H9 (cell line): Measurements from ENCODE around the gene ADSS1. TPM values are rescaled to one million over a fixed set of nuclear protein-coding genes. Genes with fewer than 3 reads are reported as not detected.

Experiments
- DNase-seq: peaks from one replicate; pipeline ENCODE4 v3.0.0-alpha.2; 2017
- H2AFZ ChIP-seq: one replicate; pipeline ENCODE4 v1.6.1; 2013; ENCODE audit warnings: mild to moderate bottlenecking, low read length, control low read depth, moderate library complexity
- H2AK5ac ChIP-seq: 2 replicates; pipeline ENCODE4 v1.6.1; 2013; ENCODE audit warnings: low read length, control low read depth, mixed read lengths; ENCODE audit not compliant: insufficient read length
- H2BK120ac ChIP-seq: one replicate; pipeline ENCODE4 v1.6.1; 2013; ENCODE audit warnings: low read depth, mild to moderate bottlenecking, low read length, control low read depth, inconsistent platforms; ENCODE audit not compliant: poor library complexity, severe bottlenecking
- H2BK12ac ChIP-seq: 2 replicates; pipeline ENCODE4 v1.6.1; 2013; ENCODE audit warnings: low read length, control low read depth, mixed read lengths, low read depth; ENCODE audit not compliant: insufficient read length
- H2BK15ac ChIP-seq: 2 replicates; pipeline ENCODE4 v1.6.1; 2013; ENCODE audit warnings: low read depth, low read length, control low read depth
- H2BK20ac ChIP-seq: one replicate; pipeline ENCODE4 v1.6.1; 2013; ENCODE audit warnings: low read depth, mild to moderate bottlenecking, low read length, control low read depth, inconsistent platforms; ENCODE audit not compliant: poor library complexity, severe bottlenecking
- H2BK5ac ChIP-seq: 2 replicates; pipeline ENCODE4 v1.6.1; 2013; ENCODE audit warnings: low read length, control low read depth, mixed read lengths; ENCODE audit not compliant: insufficient read length
- H3K14ac ChIP-seq: 2 replicates; pipeline ENCODE4 v1.6.1; 2013; ENCODE audit warnings: low read length, control low read depth; ENCODE audit not compliant: insufficient read depth
- H3K18ac ChIP-seq: 2 replicates; pipeline ENCODE4 v1.6.1; 2013; ENCODE audit warnings: low read depth, mild to moderate bottlenecking, mixed read lengths, low read length, control low read depth; ENCODE audit not compliant: insufficient read length
- H3K23ac ChIP-seq: 2 replicates; pipeline ENCODE4 v1.6.1; 2013; ENCODE audit warnings: low read length, control low read depth, mixed read lengths, low read depth; ENCODE audit not compliant: insufficient read length
- H3K23me2 ChIP-seq: 2 replicates; pipeline ENCODE4 v1.6.1; 2013; ENCODE audit warnings: low read depth, mild to moderate bottlenecking, mixed read lengths, low read length, control low read depth; ENCODE audit not compliant: insufficient read length, poor library complexity, severe bottlenecking
- H3K27ac ChIP-seq: 2 replicates; pipeline ENCODE4 v1.5.1; 2013; ENCODE audit warnings: low read length, control low read depth, mixed read lengths, low read depth; ENCODE audit not compliant: insufficient read length
- H3K27me3 ChIP-seq: 2 replicates; pipeline ENCODE4 v1.6.1; 2013; ENCODE audit warnings: low read length, control low read depth, inconsistent platforms; ENCODE audit not compliant: insufficient read depth
- H3K4ac ChIP-seq: 2 replicates; pipeline ENCODE4 v1.6.1; 2013; ENCODE audit warnings: low read depth, mild to moderate bottlenecking, control low read depth, inconsistent platforms, low read length, moderate library complexity
- H3K4me1 ChIP-seq: 2 replicates; pipeline ENCODE4 v1.6.1; 2013; ENCODE audit warnings: low read length, control low read depth, inconsistent platforms; ENCODE audit not compliant: insufficient read depth
- H3K4me2 ChIP-seq: 2 replicates; pipeline ENCODE4 v1.6.1; 2013; ENCODE audit warnings: low read length, control low read depth, mixed read lengths; ENCODE audit not compliant: insufficient read length, insufficient read depth
- H3K56ac ChIP-seq: 2 replicates; pipeline ENCODE4 v1.6.1; 2013; ENCODE audit warnings: low read depth, mild to moderate bottlenecking, mixed read lengths, low read length, control low read depth; ENCODE audit not compliant: insufficient read length
- H3K79me1 ChIP-seq: 2 replicates; pipeline ENCODE4 v1.6.1; 2013; ENCODE audit warnings: low read depth, mild to moderate bottlenecking, moderate library complexity, low read length, control low read depth, inconsistent platforms; ENCODE audit not compliant: insufficient read depth, poor library complexity, severe bottlenecking
- H3K79me2 ChIP-seq: 2 replicates; pipeline ENCODE4 v1.6.1; 2013; ENCODE audit warnings: low read length, control low read depth, inconsistent platforms; ENCODE audit not compliant: insufficient read depth
- H3K9ac ChIP-seq: 2 replicates; pipeline ENCODE4 v1.6.1; 2013; ENCODE audit warnings: low read length, control low read depth, mixed read lengths; ENCODE audit not compliant: insufficient read length; ENCODE audit errors: extremely low read depth
- H3K9me3 ChIP-seq: one replicate; pipeline ENCODE4 v1.6.1; 2013; ENCODE audit warnings: low read depth, low read length, inconsistent platforms; ENCODE audit not compliant: control insufficient read depth
- H3T11ph ChIP-seq: one replicate; pipeline ENCODE4 v1.6.1; 2013; ENCODE audit warnings: mild to moderate bottlenecking, low read length, control low read depth, inconsistent platforms
- H4K20me1 ChIP-seq: one replicate; pipeline ENCODE4 v1.6.1; 2013; ENCODE audit not compliant: control insufficient read depth, insufficient read length, insufficient read depth
- H4K5ac ChIP-seq: 2 replicates; pipeline ENCODE4 v1.6.1; 2013; ENCODE audit warnings: low read depth, mild to moderate bottlenecking, mixed read lengths, low read length, control low read depth; ENCODE audit not compliant: insufficient read length
- H4K8ac ChIP-seq: replicated peaks from 2 replicates; pipeline ENCODE4 v1.6.1; 2013; ENCODE audit warnings: low read length, control low read depth, mixed read lengths, low read depth; ENCODE audit not compliant: insufficient read length
- H4K91ac ChIP-seq: 2 replicates; pipeline ENCODE4 v1.6.1; 2013; ENCODE audit warnings: low read depth, mild to moderate bottlenecking, moderate library complexity, mixed read lengths, low read length, control low read depth; ENCODE audit not compliant: insufficient read length
- H3K27ac Mint-ChIP-seq, 3 experiments: 2 replicates in 2 of 3; 3 replicates in 1 of 3; pipeline ENCODE4 v1.8.0; 2020 to 2021; ENCODE audit warnings: mixed read lengths in 3 of 3, mild to moderate bottlenecking in 1 of 3, moderate library complexity in 1 of 3
- H3K27me3 Mint-ChIP-seq: 2 replicates; pipeline ENCODE4 v1.8.0; 2021; ENCODE audit warnings: low read depth, mild to moderate bottlenecking, moderate library complexity, mixed read lengths
- H3K36me3 Mint-ChIP-seq, 3 experiments: 2 replicates in 2 of 3; 3 replicates in 1 of 3; pipeline ENCODE4 v1.8.0; 2020 to 2021; ENCODE audit warnings: low read depth in 3 of 3, mixed read lengths in 3 of 3; ENCODE audit not compliant: insufficient read depth in 1 of 3
- H3K4me1 Mint-ChIP-seq, 2 experiments: 2 replicates each; pipeline ENCODE4 v1.8.0; 2020; ENCODE audit warnings: mixed read lengths in 2 of 2
- H3K4me3 Mint-ChIP-seq, 2 experiments: 2 replicates in 1 of 2; 3 replicates in 1 of 2; pipeline ENCODE4 v1.8.0; 2020 to 2021; ENCODE audit warnings: mild to moderate bottlenecking in 2 of 2, mixed read lengths in 2 of 2, moderate library complexity in 1 of 2
- H3K9me3 Mint-ChIP-seq, 2 experiments: 2 replicates in 1 of 2; 3 replicates in 1 of 2; pipeline ENCODE4 v1.8.0; 2020; ENCODE audit warnings: mild to moderate bottlenecking in 2 of 2, mixed read lengths in 2 of 2, moderate library complexity in 1 of 2
- WGBS: extraction: QIAGEN DNeasy Blood & Tissue Kit; methylation state at CpG from one replicate; pipeline ENCODE4 v1.1.7; 2013; ENCODE audit warnings: missing lambda C conversion rate, low lambda C conversion rate, mixed read lengths; ENCODE audit not compliant: insufficient read length; ENCODE audit errors: extremely low coverage; 5-methylcytosine and 5-hydroxymethylcytosine counted together
- total RNA-seq: library from RNA; stranded (reverse); gene quantifications from 2 replicates; pipeline ENCODE4 v1.2.1, GENCODE V29; 2021
- TF ChIP-seq, protein P1 (sequence below): fragments of 200-600 bp; sonication (generic); conservative IDR thresholded peaks from 3 replicates; pipeline ENCODE4 v1.8.0; 2021; ENCODE audit warnings: antibody characterized with exemption, mild to moderate bottlenecking

The ADSS1 gene
- total RNA-seq, 1 experiment from 2014 or later: 8.5 TPM

DNA sequence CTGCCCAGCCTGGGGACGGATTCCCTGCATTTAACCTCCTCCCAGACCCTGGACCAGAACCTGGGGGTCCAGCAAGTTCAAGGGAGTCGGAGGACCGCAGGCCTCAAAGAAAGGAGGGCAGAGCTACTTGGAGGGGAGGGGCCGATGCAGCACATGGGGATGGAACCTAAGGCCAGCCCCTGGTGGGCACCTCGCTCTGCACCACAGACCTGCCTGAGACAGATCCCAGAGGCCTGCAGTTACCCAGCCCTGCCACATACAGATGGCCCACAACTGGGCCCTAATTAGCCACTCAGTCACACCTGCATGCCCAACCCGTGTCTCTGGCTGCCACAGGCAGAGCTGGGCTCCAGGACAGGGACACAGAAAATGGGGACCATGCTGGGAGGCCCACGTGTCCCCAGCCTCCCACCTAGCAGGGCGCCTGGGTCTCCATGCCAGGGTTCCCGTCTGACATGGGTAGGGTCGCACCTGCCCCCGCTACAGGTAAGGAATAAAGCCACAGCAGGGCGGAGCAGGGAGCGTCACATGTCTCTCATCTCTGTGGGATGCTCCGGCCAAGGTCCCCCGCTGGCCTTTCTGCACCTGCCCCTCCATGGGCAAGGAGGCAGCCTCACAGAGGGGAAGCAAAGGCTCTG is 54.8 kb downstream of the ADSS1 start:
- H3T11ph ChIP-seq: no peak overlapping the region
- no peak overlapping the region for H4K91ac ChIP-seq
- H3K4ac ChIP-seq: no peak overlapping the region
- no peak overlapping the region for H3K14ac ChIP-seq
- H3K18ac ChIP-seq: no peak overlapping the region
- Mint-ChIP-seq H3K27ac (no peak overlapping the region), H3K4me1 (no peaks in the 10 kb centered on the region), H3K36me3 (peaks cover 5 to 21% (median 12%) of the 10 kb centered on the region in 3 experiments; a peak in 5 of 7 replicates), H3K27me3 (no peaks in the 10 kb centered on the region), H3K9me3 (no peaks in the 10 kb centered on the region), H3K4me3 (no peak overlapping the region)
- no peak overlapping the region for H3K27ac ChIP-seq
- H2BK120ac ChIP-seq: no peak overlapping the region
- H4K20me1 ChIP-seq: no peaks in the 10 kb centered on the region
- DNase-seq: no peak
- H2BK15ac ChIP-seq: no peak overlapping the region
- no peak overlapping the region for H3K4me2 ChIP-seq
- H3K4me1 ChIP-seq: no peaks in the 10 kb centered on the region
- H2AFZ ChIP-seq: no peak overlapping the region
- H2BK12ac ChIP-seq: no peak overlapping the region
- WGBS: no CpG with 5 or more reads among the region's 15 CpGs
- H2BK5ac ChIP-seq: no peak overlapping the region
- H4K5ac ChIP-seq: no peak overlapping the region
- no peaks in the 10 kb centered on the region for H3K79me1 ChIP-seq
- no peak overlapping the region for H4K8ac ChIP-seq
- TF ChIP-seq, protein P1, sequence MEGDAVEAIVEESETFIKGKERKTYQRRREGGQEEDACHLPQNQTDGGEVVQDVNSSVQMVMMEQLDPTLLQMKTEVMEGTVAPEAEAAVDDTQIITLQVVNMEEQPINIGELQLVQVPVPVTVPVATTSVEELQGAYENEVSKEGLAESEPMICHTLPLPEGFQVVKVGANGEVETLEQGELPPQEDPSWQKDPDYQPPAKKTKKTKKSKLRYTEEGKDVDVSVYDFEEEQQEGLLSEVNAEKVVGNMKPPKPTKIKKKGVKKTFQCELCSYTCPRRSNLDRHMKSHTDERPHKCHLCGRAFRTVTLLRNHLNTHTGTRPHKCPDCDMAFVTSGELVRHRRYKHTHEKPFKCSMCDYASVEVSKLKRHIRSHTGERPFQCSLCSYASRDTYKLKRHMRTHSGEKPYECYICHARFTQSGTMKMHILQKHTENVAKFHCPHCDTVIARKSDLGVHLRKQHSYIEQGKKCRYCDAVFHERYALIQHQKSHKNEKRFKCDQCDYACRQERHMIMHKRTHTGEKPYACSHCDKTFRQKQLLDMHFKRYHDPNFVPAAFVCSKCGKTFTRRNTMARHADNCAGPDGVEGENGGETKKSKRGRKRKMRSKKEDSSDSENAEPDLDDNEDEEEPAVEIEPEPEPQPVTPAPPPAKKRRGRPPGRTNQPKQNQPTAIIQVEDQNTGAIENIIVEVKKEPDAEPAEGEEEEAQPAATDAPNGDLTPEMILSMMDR: no peak
- H3K9ac ChIP-seq: no peak overlapping the region
- H3K9me3 ChIP-seq: no peaks in the 10 kb centered on the region
- no peak overlapping the region for H3K23ac ChIP-seq
- H3K23me2 ChIP-seq: no peaks in the 10 kb centered on the region
- H3K56ac ChIP-seq: no peak overlapping the region
- H3K27me3 ChIP-seq: no peaks in the 10 kb centered on the region
- H2BK20ac ChIP-seq: no peak overlapping the region
- H3K79me2 ChIP-seq: no peaks in the 10 kb centered on the region
- no peak overlapping the region for H2AK5ac ChIP-seq
